ENCODE results near the gene PPP2R2D. TPM values are rescaled to one million over a fixed set of nuclear protein-coding genes. Genes with fewer than 3 reads are reported as not detected.
A peak's percentile ranks its signal among the peaks of the same experiment; 100 is the strongest.

The PPP2R2D gene
- total RNA-seq, 2 experiments from 2014 or later: 36.5 to 37.5 TPM

GRCh38 chr10:131895116-131895515 is 5.7 kb upstream of the PPP2R2D start:
- Mint-ChIP-seq H3K27ac (no peak overlapping the region), H3K4me1 (ENCODE audit: low read depth) (peaks cover 34% of the 10 kb centered on the region), H3K9me3 (ENCODE audit: insufficient read depth) (no peaks in the 10 kb centered on the region), H3K4me3 (no peak overlapping the region), H3K27me3 (ENCODE audit: low read depth) (peaks cover 12% of the 10 kb centered on the region), H3K36me3 (ENCODE audit: low read depth) (no peaks in the 10 kb centered on the region)
- POLR2A ChIA-PET: no interaction called here
- CTCF ChIA-PET: interaction anchor here (1.1 to 4.1 kb wide), 2 partner anchors 9 to 128 kb away, joined by 3 to 18 read pairs; no protein-coding TSS in a partner anchor
- no peak for ATAC-seq
- DNase-seq: no peak

- H3K9me3 Mint-ChIP-seq (ENCODE audit: insufficient read depth): no peaks in the 10 kb centered on the region
These were observed 4.4 kb upstream of the PPP2R2D start for GRCh38 chr10:131896403-131896802.

GRCh38 chr10:131897297-131897899 is 3.4 kb upstream of the PPP2R2D start:
- CTCF ChIA-PET: interaction anchor here (0.9 to 4.1 kb wide), 6 partner anchors 9 to 125 kb away, joined by 3 to 18 read pairs (median 6); no protein-coding TSS in a partner anchor
- DNase-seq (no peak), ATAC-seq (no peak)
- no peaks in the 10 kb centered on the region for H3K9me3 Mint-ChIP-seq (ENCODE audit: insufficient read depth)
- no peak overlapping the region for H3K27ac Mint-ChIP-seq
- H3K4me3 Mint-ChIP-seq: no peak overlapping the region
- H3K27me3 Mint-ChIP-seq (ENCODE audit: low read depth): peaks cover 12% of the 10 kb centered on the region
- POLR2A ChIA-PET: no interaction called here
- H3K4me1 Mint-ChIP-seq (ENCODE audit: low read depth): peaks cover 43% of the 10 kb centered on the region
- peaks cover 6% of the 10 kb centered on the region for H3K36me3 Mint-ChIP-seq (ENCODE audit: low read depth)

More at GRCh38 chr10:131896403-131896802, 4.4 kb upstream of the PPP2R2D start:
- H3K4me1 Mint-ChIP-seq (ENCODE audit: low read depth): peaks cover 36% of the 10 kb centered on the region
- ChIA-PET CTCF (interaction anchor here (0.9 to 4.1 kb wide), 6 partner anchors 10 to 126 kb away, joined by 3 to 18 read pairs (median 4); no protein-coding TSS in a partner anchor), POLR2A (no interaction called here)
- peaks cover 12% of the 10 kb centered on the region for H3K27me3 Mint-ChIP-seq (ENCODE audit: low read depth)
- ATAC-seq: peak; percentile 10
- no peaks in the 10 kb centered on the region for H3K36me3 Mint-ChIP-seq (ENCODE audit: low read depth)
- H3K4me3 Mint-ChIP-seq: no peak overlapping the region
- peak overlapping the region; percentile 28 for H3K27ac Mint-ChIP-seq
- DNase-seq: peak; percentile 69

- no peak for ATAC-seq
- Mint-ChIP-seq H3K4me1 (ENCODE audit: low read depth) (peaks cover 48% of the 10 kb centered on the region), H3K27ac (no peak overlapping the region), H3K36me3 (ENCODE audit: low read depth) (peaks cover 6% of the 10 kb centered on the region), H3K27me3 (ENCODE audit: low read depth) (peaks cover 12% of the 10 kb centered on the region), H3K9me3 (ENCODE audit: insufficient read depth) (no peaks in the 10 kb centered on the region), H3K4me3 (no peak overlapping the region)
- ChIA-PET CTCF (interaction anchor here (1.4 to 3.8 kb wide), 3 partner anchors 12 to 125 kb away, joined by 4 to 20 read pairs (median 14); no protein-coding TSS in a partner anchor), POLR2A (no interaction called here)
- DNase-seq: no peak
These were observed 2.7 kb upstream of the PPP2R2D start for GRCh38 chr10:131898061-131898460.

- CTCF ChIA-PET: interaction anchor here (2.9 to 3.8 kb wide), 2 partner anchors 13 to 124 kb away, joined by 14 to 20 read pairs; no protein-coding TSS in a partner anchor
- Mint-ChIP-seq H3K27ac (no peak overlapping the region), H3K27me3 (ENCODE audit: low read depth) (peaks cover 12% of the 10 kb centered on the region), H3K4me1 (ENCODE audit: low read depth) (peaks cover 52% of the 10 kb centered on the region), H3K9me3 (ENCODE audit: insufficient read depth) (no peaks in the 10 kb centered on the region), H3K4me3 (no peak overlapping the region), H3K36me3 (ENCODE audit: low read depth) (peaks cover 11% of the 10 kb centered on the region)
- POLR2A ChIA-PET: no interaction called here
- ATAC-seq (no peak), DNase-seq (no peak)
These were observed 2.1 kb upstream of the PPP2R2D start for GRCh38 chr10:131898713-131899112.

GRCh38 chr10:131899116-131899690 is 1.6 kb upstream of the PPP2R2D start:
- Mint-ChIP-seq H3K9me3 (ENCODE audit: insufficient read depth) (no peaks in the 10 kb centered on the region), H3K36me3 (ENCODE audit: low read depth) (peaks cover 12% of the 10 kb centered on the region), H3K4me1 (ENCODE audit: low read depth) (peaks cover 57% of the 10 kb centered on the region), H3K27me3 (ENCODE audit: low read depth) (peaks cover 12% of the 10 kb centered on the region), H3K27ac (no peak overlapping the region), H3K4me3 (peak overlapping the region; percentile 4)
- no peak for ATAC-seq
- no peak for DNase-seq
- CTCF ChIA-PET: interaction anchor here (1.5 to 3.8 kb wide), 3 partner anchors 14 to 124 kb away, joined by 5 to 20 read pairs (median 14); no protein-coding TSS in a partner anchor
- POLR2A ChIA-PET: interaction anchor here (1.3 kb wide), 1 partner anchor 66 kb away, joined by 4 read pairs; no protein-coding TSS in a partner anchor

- ChIA-PET POLR2A (interaction anchor here (0.8 to 1.3 kb wide), 3 partner anchors 65 to 81 kb away, joined by 3 to 4 read pairs (median 4); no protein-coding TSS in a partner anchor), CTCF (interaction anchor here (1.0 to 3.8 kb wide), 5 partner anchors 14 to 123 kb away, joined by 3 to 20 read pairs (median 5); no protein-coding TSS in a partner anchor)
- ATAC-seq: no peak
- H3K27ac Mint-ChIP-seq: peak overlapping the region; percentile 79
- H3K4me3 Mint-ChIP-seq: peak overlapping the region; percentile 85
- H3K27me3 Mint-ChIP-seq (ENCODE audit: low read depth): peaks cover 12% of the 10 kb centered on the region
- peaks cover 63% of the 10 kb centered on the region for H3K4me1 Mint-ChIP-seq (ENCODE audit: low read depth)
- no peaks in the 10 kb centered on the region for H3K9me3 Mint-ChIP-seq (ENCODE audit: insufficient read depth)
- DNase-seq: no peak
- peaks cover 15% of the 10 kb centered on the region for H3K36me3 Mint-ChIP-seq (ENCODE audit: low read depth)
These were observed 986 bp upstream of the PPP2R2D start for GRCh38 chr10:131899695-131900349.

- Mint-ChIP-seq H3K4me1 (ENCODE audit: low read depth) (peaks cover 68% of the 10 kb centered on the region), H3K27ac (peak overlapping the region; percentile 86), H3K36me3 (ENCODE audit: low read depth) (peaks cover 25% of the 10 kb centered on the region), H3K27me3 (ENCODE audit: low read depth) (peaks cover 12% of the 10 kb centered on the region), H3K9me3 (ENCODE audit: insufficient read depth) (no peaks in the 10 kb centered on the region), H3K4me3 (peak overlapping the region; percentile 90)
- ChIA-PET POLR2A (no interaction called here), CTCF (interaction anchor here (3.8 kb wide), 1 partner anchor 16 kb away, joined by 20 read pairs; no protein-coding TSS in a partner anchor)
- peak; percentile 15 for ATAC-seq
- peak; percentile 57 for DNase-seq
These were observed 497 bp downstream of the PPP2R2D start for GRCh38 chr10:131901181-131901829.

GRCh38 chr10:131902211-131902610 is 1.4 kb downstream of the PPP2R2D start:
- DNase-seq (no peak), ATAC-seq (no peak)
- peak overlapping the region; percentile 90 for H3K4me3 Mint-ChIP-seq
- CTCF ChIA-PET: interaction anchor here (3.2 kb wide), 1 partner anchor 16 kb away, joined by 12 read pairs; no protein-coding TSS in a partner anchor
- POLR2A ChIA-PET: no interaction called here
- peaks cover 28% of the 10 kb centered on the region for H3K36me3 Mint-ChIP-seq (ENCODE audit: low read depth)
- H3K4me1 Mint-ChIP-seq (ENCODE audit: low read depth): peaks cover 65% of the 10 kb centered on the region
- H3K9me3 Mint-ChIP-seq (ENCODE audit: insufficient read depth): no peaks in the 10 kb centered on the region
- peaks cover 12% of the 10 kb centered on the region for H3K27me3 Mint-ChIP-seq (ENCODE audit: low read depth)
- H3K27ac Mint-ChIP-seq: peak overlapping the region; percentile 86

- Mint-ChIP-seq H3K27ac (no peak overlapping the region), H3K36me3 (ENCODE audit: low read depth) (peaks cover 29% of the 10 kb centered on the region), H3K4me1 (ENCODE audit: low read depth) (peaks cover 64% of the 10 kb centered on the region), H3K9me3 (ENCODE audit: insufficient read depth) (no peaks in the 10 kb centered on the region), H3K27me3 (ENCODE audit: low read depth) (peaks cover 12% of the 10 kb centered on the region), H3K4me3 (peak overlapping the region; percentile 90)
- CTCF ChIA-PET: interaction anchor here (3.2 kb wide), 1 partner anchor 17 kb away, joined by 12 read pairs; no protein-coding TSS in a partner anchor
- no peak for ATAC-seq
- POLR2A ChIA-PET: interaction anchor here (1.1 kb wide), 1 partner anchor 70 kb away, joined by 4 read pairs; no protein-coding TSS in a partner anchor
- no peak for DNase-seq
These were observed 1.9 kb downstream of the PPP2R2D start for GRCh38 chr10:131902691-131903090.

GRCh38 chr10:131905267-131905571 is 4.4 kb downstream of the PPP2R2D start:
- Mint-ChIP-seq H3K4me3 (peak overlapping the region; percentile 64), H3K9me3 (ENCODE audit: insufficient read depth) (no peaks in the 10 kb centered on the region), H3K4me1 (ENCODE audit: low read depth) (peaks cover 70% of the 10 kb centered on the region), H3K27me3 (ENCODE audit: low read depth) (no peaks in the 10 kb centered on the region), H3K36me3 (ENCODE audit: low read depth) (peaks cover 46% of the 10 kb centered on the region), H3K27ac (peak overlapping the region; percentile 95)
- CTCF ChIA-PET: interaction anchor here (1.3 to 3.2 kb wide), 4 partner anchors 19 to 118 kb away, joined by 3 to 12 read pairs (median 4); no protein-coding TSS in a partner anchor
- POLR2A ChIA-PET: interaction anchor here (1.0 kb wide), 1 partner anchor 59 kb away, joined by 3 read pairs; no protein-coding TSS in a partner anchor
- no peak for DNase-seq
- ATAC-seq: no peak

Data from activated CD8-positive, alpha-beta T cell treated with anti-CD3 and anti-CD28 coated beads, Interleukin-2, amount 10 ng/mL, durations not matched to agents 7 days and 5 days (primary cell).